Gastroesophageal sphincter (tissue), 3 donors: ENCODE results near the gene SLC9A8.

ENCODE experiments used
- EP300 ChIP-seq: sonication (generic); formaldehyde crosslinking; IDR thresholded peaks from one replicate; pipeline ENCODE4 v1.6.1; 2017; ENCODE audit warnings: antibody characterized with exemption, mild to moderate bottlenecking
- POLR2A ChIP-seq, 2 donors: fragments of 450-650 bp; IDR thresholded peaks; one replicate each; pipeline ENCODE4 v1.6.1; 2017; ENCODE audit warnings: antibody characterized with exemption in 2 of 2, mild to moderate bottlenecking in 2 of 2, moderate library complexity in 1 of 2
- POLR2AphosphoS5 ChIP-seq: sonication (generic); formaldehyde crosslinking; IDR thresholded peaks from one replicate; pipeline ENCODE4 v1.6.1; 2017; ENCODE audit warnings: antibody characterized with exemption
- TF ChIP-seq, protein P1 (sequence below), 4 experiments: fragments of 200-600 bp in 2 of 4; fragments of 450-650 bp in 2 of 4; sonication (generic) in 1 of 4; IDR thresholded peaks; one replicate each; pipeline ENCODE4 v1.5.1; 2017 to 2019; ENCODE audit warnings: antibody characterized with exemption in 4 of 4, mild to moderate bottlenecking in 2 of 4, moderate library complexity in 2 of 4

GRCh38 chr20:49853640-49854039 lies 41.0 kb downstream of the SLC9A8 start:
- TF ChIP-seq, protein P1, sequence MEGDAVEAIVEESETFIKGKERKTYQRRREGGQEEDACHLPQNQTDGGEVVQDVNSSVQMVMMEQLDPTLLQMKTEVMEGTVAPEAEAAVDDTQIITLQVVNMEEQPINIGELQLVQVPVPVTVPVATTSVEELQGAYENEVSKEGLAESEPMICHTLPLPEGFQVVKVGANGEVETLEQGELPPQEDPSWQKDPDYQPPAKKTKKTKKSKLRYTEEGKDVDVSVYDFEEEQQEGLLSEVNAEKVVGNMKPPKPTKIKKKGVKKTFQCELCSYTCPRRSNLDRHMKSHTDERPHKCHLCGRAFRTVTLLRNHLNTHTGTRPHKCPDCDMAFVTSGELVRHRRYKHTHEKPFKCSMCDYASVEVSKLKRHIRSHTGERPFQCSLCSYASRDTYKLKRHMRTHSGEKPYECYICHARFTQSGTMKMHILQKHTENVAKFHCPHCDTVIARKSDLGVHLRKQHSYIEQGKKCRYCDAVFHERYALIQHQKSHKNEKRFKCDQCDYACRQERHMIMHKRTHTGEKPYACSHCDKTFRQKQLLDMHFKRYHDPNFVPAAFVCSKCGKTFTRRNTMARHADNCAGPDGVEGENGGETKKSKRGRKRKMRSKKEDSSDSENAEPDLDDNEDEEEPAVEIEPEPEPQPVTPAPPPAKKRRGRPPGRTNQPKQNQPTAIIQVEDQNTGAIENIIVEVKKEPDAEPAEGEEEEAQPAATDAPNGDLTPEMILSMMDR (IDR thresholded peaks at IDR 0.05), result no peak
- no peak for TF ChIP-seq EP300
- TF ChIP-seq POLR2AphosphoS5, result no peak
- no peak for TF ChIP-seq POLR2A (IDR thresholded peaks at IDR 0.05)
